ENCODE data around the gene RFNG. TPM values are rescaled to one million over a fixed set of nuclear protein-coding genes. Genes with fewer than 3 reads are reported as not detected.

Gene RFNG, protein sequence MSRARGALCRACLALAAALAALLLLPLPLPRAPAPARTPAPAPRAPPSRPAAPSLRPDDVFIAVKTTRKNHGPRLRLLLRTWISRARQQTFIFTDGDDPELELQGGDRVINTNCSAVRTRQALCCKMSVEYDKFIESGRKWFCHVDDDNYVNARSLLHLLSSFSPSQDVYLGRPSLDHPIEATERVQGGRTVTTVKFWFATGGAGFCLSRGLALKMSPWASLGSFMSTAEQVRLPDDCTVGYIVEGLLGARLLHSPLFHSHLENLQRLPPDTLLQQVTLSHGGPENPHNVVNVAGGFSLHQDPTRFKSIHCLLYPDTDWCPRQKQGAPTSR
- total RNA-seq (10 to 100 TPM; 28.2 to 34.0 TPM), polyA plus RNA-seq (10 to 100 TPM; 28.3 to 73.0 TPM)
- long read RNA-seq, donor 1, partial matches to known transcripts, result 11 of 18 reads
- long read RNA-seq, donor 1, other reads (novel, unspliced or antisense), result 2 of 18 reads
- long read RNA-seq, donor 2, transcript RFNG-201 (8 exons, 1,828 nt), result major isoform, 14 of 31 reads
- long read RNA-seq, donor 2, partial matches to known transcripts, result 11 of 31 reads
- long read RNA-seq, donor 2, other reads (novel, unspliced or antisense), result 2 of 31 reads

DNA sequence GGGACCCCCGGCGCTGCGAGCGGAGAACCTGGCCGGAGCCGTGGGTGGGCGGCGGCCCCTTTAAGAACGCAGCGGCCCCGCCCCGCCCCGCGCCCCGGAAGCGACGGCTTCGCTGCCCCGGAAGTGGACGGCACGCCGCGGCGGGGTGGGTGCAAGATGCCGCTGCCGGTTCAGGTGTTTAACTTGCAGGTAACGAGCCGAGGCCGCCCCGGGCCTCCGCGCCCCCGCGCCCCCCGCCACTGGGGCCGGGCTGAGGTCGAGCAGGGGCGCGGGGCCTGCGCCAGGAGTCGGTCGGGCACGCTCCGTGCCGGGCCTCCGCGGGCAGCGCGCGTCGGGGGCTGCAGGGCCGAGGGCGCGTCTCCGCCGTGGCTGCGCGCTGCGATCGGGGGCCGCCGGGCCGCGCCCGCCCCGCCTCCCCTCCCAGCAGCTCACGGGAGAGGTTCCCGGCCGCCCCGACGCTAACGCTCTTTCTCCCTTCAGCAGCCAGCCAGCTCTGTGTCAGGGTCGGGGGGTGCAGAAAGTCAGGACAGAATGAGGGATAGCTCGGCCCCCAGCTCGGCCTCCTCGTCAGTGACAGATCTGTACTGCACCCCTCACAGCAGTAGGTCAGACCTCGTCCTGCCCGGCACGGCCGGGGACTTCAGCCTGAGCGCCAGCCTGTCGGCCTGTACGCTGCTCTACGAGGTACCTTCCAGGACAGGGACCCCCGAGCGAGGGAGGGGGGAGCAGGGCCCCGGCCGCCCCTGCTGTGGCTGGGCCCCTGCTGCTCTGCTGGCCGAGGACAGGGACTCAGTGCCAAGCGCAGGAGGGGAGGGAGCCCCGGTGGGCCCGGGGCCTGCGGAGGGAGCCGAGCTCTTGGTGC, at the start of gene RFNG, which contains the start of gene GPS1:
TSS of gene RFNG (minus strand) at position 36 of the 862 bp plus-strand sequence. CDS start 45 bp downstream, outside the sequence.
TSS of gene GPS1 (plus strand) at position 123 of the 862 bp plus-strand sequence. CDS start at position 157, 34 bp downstream.
- no peak for ATAC-seq (ENCODE audit: low FRiP score)
- Histone ChIP-seq H3K36me3 (ENCODE audit: control insufficient read depth in 1 of 2, insufficient read depth in 2 of 2, low read length in 1 of 2) (peaks cover 0 to 2% of the 10 kb centered on the region in 2 donors), H3K4me1 (ENCODE audit: control insufficient read depth in 1 of 2, insufficient read depth in 2 of 2, low read length in 2 of 2) (no peaks in the 10 kb centered on the region), H3K4me3 (ENCODE audit: low read length in 2 of 2) (peak within 1 kb of the TSS; percentile 88 to 92), H3K27ac (ENCODE audit: low read depth in 1 of 2, low read length in 2 of 2) (no peak within 1 kb of the TSS), H3K9me3 (ENCODE audit: control insufficient read depth, low read length) (no peaks in the 10 kb centered on the region), H3K27me3 (ENCODE audit: control insufficient read depth in 1 of 2, insufficient read depth in 2 of 2, low read length in 1 of 2) (no peaks in the 10 kb centered on the region)
- WGBS, 2 donors, result 0 to 1% methylated on average over 64 to 94 of the region's 94 CpGs
- peak; percentile 84 to 94 for DNase-seq
- intact Hi-C loops (cut with DNase I), result no loop called here

DNA sequence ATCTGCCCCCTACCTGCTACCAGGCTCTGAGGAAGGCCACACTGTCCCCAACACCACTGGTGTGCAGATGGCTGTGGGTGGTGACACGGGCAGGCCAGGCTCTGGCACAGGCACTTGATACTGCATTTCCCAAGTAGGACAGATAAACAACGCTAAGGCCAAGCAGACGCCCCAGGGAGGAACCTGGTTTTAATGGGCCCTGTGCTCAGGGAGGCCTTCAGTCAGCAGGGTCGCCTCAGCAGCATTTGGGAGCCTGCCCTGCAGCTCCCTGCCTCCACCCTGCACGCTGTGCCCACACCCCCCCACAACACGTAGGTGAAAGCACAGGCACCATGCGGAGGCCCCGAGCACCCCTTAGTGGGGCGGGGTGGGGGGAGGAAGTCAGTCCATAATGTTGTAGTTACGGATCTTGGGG, 49.7 kb upstream of the RFNG start:
- DNase-seq (peak in 1 of 2 donors; percentile 44), ATAC-seq (ENCODE audit: low FRiP score) (no peak)
- Histone ChIP-seq H3K27me3 (ENCODE audit: control insufficient read depth in 1 of 2, insufficient read depth in 2 of 2, low read length in 1 of 2) (peaks cover 0 to 2% of the 10 kb centered on the region in 2 donors), H3K27ac (ENCODE audit: low read depth in 1 of 2, low read length in 2 of 2) (no peak overlapping the region), H3K36me3 (ENCODE audit: control insufficient read depth in 1 of 2, insufficient read depth in 2 of 2, low read length in 1 of 2) (no peaks in the 10 kb centered on the region), H3K9me3 (ENCODE audit: control insufficient read depth, low read length) (no peaks in the 10 kb centered on the region), H3K4me3 (ENCODE audit: low read length in 2 of 2) (no peak overlapping the region), H3K4me1 (ENCODE audit: control insufficient read depth in 1 of 2, insufficient read depth in 2 of 2, low read length in 2 of 2) (no peaks in the 10 kb centered on the region)
- intact Hi-C loops (cut with DNase I), result no loop called here
- WGBS, 2 donors, result 69 to 73% methylated on average over 10 of the region's 10 CpGs

DNA sequence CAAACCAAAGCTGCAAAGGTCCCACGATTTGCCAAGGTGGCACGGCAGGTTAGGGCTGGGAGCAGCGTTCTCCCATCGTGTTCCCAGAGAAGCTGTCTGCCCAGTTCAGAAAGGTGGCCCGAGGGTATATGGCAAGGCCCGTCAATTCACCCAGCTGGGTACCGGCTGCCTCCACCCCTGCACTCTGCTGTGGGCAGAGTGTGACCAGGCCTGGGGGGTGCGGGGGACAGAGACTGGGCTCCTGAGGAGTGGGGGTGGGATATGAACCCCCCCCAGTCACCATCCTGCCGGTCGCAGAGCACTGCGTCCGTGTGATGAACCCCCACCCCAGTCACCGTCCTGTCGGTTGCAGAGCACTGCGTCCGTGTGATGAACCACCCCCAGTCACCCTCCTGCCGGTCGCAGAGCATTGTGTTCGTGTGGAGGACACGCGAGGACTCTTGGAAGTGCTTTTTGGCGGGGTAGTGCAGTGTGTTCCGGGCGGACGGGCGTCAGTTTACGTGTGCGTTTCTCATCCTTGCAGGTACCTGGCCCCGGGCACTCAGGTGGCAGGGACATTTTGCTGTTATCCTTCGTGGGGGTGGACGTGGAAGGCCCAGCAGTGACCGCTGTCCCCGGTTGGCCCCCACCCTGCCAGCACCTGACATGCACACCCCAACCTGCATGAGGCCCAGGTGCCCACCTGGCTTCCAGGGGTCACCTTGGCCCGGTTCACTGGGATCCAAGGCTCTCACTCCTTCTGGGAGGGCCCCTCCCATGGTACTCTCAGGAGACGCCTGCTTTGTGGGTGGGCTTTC, 49.1 kb upstream of the RFNG start:
- Histone ChIP-seq H3K36me3 (ENCODE audit: control insufficient read depth in 1 of 2, insufficient read depth in 2 of 2, low read length in 1 of 2) (no peaks in the 10 kb centered on the region), H3K27me3 (ENCODE audit: control insufficient read depth in 1 of 2, insufficient read depth in 2 of 2, low read length in 1 of 2) (peaks cover 0 to 2% of the 10 kb centered on the region in 2 donors), H3K4me3 (ENCODE audit: low read length in 2 of 2) (no peak overlapping the region), H3K4me1 (ENCODE audit: control insufficient read depth in 1 of 2, insufficient read depth in 2 of 2, low read length in 2 of 2) (no peaks in the 10 kb centered on the region), H3K27ac (ENCODE audit: low read depth in 1 of 2, low read length in 2 of 2) (no peak overlapping the region), H3K9me3 (ENCODE audit: control insufficient read depth, low read length) (no peaks in the 10 kb centered on the region)
- WGBS, 2 donors, result 91 to 92% methylated on average over 34 to 35 of the region's 35 CpGs
- ATAC-seq (ENCODE audit: low FRiP score) (no peak), DNase-seq (peak in 1 of 2 donors; percentile 44)
- intact Hi-C loops (cut with DNase I), result no loop called here

DNA sequence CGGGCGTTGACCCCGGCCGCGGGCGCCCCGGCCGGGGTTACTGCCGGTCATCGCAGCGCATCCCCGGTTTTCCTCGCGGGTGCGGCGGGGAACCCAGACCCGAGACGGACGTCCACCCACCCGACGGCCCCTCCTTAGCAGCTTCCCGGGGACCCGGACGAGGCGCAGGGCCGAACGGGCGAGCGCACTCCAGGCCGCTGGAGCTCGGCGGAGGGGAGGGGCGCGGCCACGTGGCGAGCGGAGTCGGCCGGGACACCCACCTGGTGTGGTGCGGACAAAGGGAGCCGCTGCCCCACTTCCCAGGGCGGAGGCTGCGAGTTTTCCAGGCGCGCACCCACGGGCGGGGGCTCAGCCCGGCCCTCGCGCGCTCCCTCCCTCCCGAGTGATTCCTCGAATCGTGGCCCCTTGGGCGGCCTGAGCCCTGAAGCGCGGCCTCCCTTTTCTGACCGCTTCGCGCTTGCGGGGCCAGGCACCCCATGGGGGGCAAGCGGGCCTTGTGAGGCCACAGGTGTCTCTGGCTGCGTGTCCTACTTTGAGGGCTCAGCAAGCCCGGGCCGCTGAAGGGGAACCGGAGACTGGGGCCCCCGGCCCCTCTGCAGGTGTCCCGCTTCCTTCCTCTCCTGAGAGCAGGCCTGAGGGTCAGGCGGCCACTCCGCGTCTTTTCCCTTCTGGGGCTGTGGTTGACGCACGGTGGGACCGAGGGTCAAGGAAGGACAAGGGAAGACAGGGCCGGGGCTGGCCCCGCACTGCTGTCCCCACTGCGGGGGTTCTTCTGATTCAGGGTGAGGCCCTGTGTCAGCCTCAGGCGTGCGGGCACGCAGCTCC, 47.5 kb upstream of the RFNG start:
- Histone ChIP-seq H3K27me3 (ENCODE audit: control insufficient read depth in 1 of 2, insufficient read depth in 2 of 2, low read length in 1 of 2) (peaks cover 0 to 2% of the 10 kb centered on the region in 2 donors), H3K27ac (ENCODE audit: low read depth in 1 of 2, low read length in 2 of 2) (peak overlapping the region in 1 of 2 donors; percentile 70), H3K36me3 (ENCODE audit: control insufficient read depth in 1 of 2, insufficient read depth in 2 of 2, low read length in 1 of 2) (peaks cover 0 to 2% of the 10 kb centered on the region in 2 donors), H3K4me3 (ENCODE audit: low read length in 2 of 2) (peak overlapping the region in 1 of 2 donors; percentile 16), H3K4me1 (ENCODE audit: control insufficient read depth in 1 of 2, insufficient read depth in 2 of 2, low read length in 2 of 2) (no peaks in the 10 kb centered on the region), H3K9me3 (ENCODE audit: control insufficient read depth, low read length) (no peaks in the 10 kb centered on the region)
- WGBS, 2 donors, result 25 to 38% methylated on average over 50 to 80 of the region's 80 CpGs
- ATAC-seq (ENCODE audit: low FRiP score), result peak; percentile 1
- intact Hi-C loops (cut with DNase I), result loop anchor here in 1 of 2 donors (5.0 kb wide), 1 partner anchor 62 kb away; the partner anchor contains the start of gene DCXR
- no peak for DNase-seq

DNA sequence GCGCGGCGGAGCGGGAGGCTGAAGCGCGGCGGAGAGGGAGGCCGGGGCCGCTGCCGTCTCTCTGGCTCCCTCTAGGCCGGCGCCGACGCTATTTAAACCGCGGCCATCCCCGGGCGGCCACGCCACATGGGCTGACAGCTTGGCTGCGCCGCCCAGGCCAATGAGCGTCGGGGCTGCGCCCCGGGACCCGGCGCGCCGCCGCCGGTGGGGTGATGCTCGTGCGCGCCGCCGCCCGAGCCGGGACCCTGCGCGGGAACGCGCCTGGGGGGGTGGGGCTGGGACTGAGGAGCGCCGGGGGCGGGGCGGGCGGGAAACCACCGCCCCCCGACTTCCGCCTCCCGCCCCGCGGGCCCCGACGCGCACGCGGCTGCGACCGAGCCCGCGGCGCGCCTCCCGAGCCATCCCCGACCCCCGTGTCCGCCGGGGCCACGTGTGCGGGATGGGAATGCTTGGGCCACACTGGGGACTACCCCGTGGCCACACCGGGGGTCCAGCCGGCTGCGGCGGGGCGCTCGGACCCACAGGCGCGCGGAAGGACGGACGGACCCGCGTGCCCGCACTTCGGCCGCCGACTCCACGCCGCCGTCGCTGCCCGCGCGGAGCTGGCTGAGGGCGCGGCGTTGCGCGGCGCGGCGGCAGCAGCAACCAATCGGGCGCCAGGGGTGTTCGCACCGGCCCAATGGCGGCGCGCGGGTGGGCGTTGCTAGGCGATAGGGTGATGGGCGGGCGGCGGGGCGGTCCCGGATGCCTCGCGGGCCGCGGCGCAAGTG, 46.7 kb upstream of the RFNG start, which contains the start of gene FASN:
TSS of gene FASN (minus strand) at position 68 of the 770 bp plus-strand sequence. CDS start 1,791 bp downstream, outside the sequence.
- ATAC-seq (ENCODE audit: low FRiP score) (peak; percentile 90), DNase-seq (peak; percentile 97 to 98)
- intact Hi-C loops (cut with DNase I), result loop anchor here in 1 of 2 donors (5.0 kb wide), 1 partner anchor 61 kb away; the partner anchor contains the start of gene DCXR
- Histone ChIP-seq H3K4me1 (ENCODE audit: control insufficient read depth in 1 of 2, insufficient read depth in 2 of 2, low read length in 2 of 2) (no peaks in the 10 kb centered on the region), H3K9me3 (ENCODE audit: control insufficient read depth, low read length) (no peaks in the 10 kb centered on the region), H3K36me3 (ENCODE audit: control insufficient read depth in 1 of 2, insufficient read depth in 2 of 2, low read length in 1 of 2) (peaks cover 0 to 2% of the 10 kb centered on the region in 2 donors), H3K27ac (ENCODE audit: low read depth in 1 of 2, low read length in 2 of 2) (peak within 1 kb of the TSS in 1 of 2 donors; percentile 74), H3K4me3 (ENCODE audit: low read length in 2 of 2) (peak within 1 kb of the TSS; percentile 65 to 73), H3K27me3 (ENCODE audit: control insufficient read depth in 1 of 2, insufficient read depth in 2 of 2, low read length in 1 of 2) (peaks cover 0 to 2% of the 10 kb centered on the region in 2 donors)
- WGBS, 2 donors, result 0 to 1% methylated on average over 77 to 124 of the region's 124 CpGs

DNA sequence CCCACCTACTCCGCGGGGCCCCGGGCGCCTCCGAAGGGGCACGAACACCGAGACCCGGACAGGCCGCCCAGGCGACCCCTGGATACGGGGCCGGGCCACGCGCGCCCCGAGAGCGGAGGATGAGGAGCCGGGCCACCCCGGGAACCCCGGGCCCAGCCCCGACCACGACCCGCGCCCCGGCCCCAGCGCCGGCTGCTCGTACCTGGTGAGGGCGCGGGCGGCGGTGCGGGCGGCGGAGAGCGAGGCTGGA, 46.2 kb upstream of the RFNG start:
- peaks cover 0 to 6% of the 10 kb centered on the region in 2 donors for H3K36me3 ChIP-seq (ENCODE audit: control insufficient read depth in 1 of 2, insufficient read depth in 2 of 2, low read length in 1 of 2)
- peak overlapping the region; percentile 65 to 73 for H3K4me3 ChIP-seq (ENCODE audit: low read length in 2 of 2)
- peaks cover 0 to 2% of the 10 kb centered on the region in 2 donors for H3K27me3 ChIP-seq (ENCODE audit: control insufficient read depth in 1 of 2, insufficient read depth in 2 of 2, low read length in 1 of 2)
- H3K4me1 ChIP-seq (ENCODE audit: control insufficient read depth in 1 of 2, insufficient read depth in 2 of 2, low read length in 2 of 2), result no peaks in the 10 kb centered on the region
- H3K27ac ChIP-seq (ENCODE audit: low read depth in 1 of 2, low read length in 2 of 2), result peak overlapping the region in 1 of 2 donors; percentile 46
- WGBS, 2 donors, result 1 to 2% methylated on average over 24 to 36 of the region's 36 CpGs
- intact Hi-C loops (cut with DNase I), result loop anchor here in 1 of 2 donors (5.0 kb wide), 1 partner anchor 61 kb away; the partner anchor contains the start of gene DCXR
- ATAC-seq (ENCODE audit: low FRiP score) (no peak), DNase-seq (no peak)
- no peaks in the 10 kb centered on the region for H3K9me3 ChIP-seq (ENCODE audit: control insufficient read depth, low read length)
